ENCODE results near the gene ONECUT2.

The ONECUT2 gene

GRCh38 chr18:57533006-57533867 is 98.1 kb downstream of the ONECUT2 start:
- no peak for DNase-seq

DNA sequence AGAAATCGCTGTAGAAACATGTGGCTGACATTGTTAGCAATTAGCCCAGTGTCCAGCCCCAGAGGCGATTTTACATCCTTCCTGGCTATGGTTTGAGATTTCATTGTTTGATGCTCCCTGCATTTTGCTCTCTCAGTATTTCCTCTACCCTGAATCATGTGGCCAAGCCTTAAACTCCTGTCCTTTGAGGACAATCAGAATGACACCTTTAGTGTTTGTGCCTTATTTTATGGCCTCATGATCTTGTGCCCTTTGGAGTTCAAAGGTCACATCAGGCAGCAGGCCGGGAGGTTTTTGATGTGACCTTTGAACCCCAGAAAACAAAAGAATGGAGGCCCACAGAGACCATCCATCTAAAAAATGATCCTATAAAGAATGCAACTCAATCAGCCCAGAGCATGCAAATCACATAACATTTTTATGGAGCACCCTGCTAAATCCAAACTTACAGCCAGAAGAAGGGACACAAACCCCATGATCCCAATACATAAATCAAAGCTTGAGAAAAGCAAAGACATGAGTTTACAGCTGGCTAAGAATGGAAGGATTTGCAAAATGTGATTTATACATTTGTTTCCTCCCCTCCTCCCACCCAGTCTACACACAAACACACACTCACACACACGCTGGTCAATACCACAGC is 98.8 kb downstream of the ONECUT2 start:
- no peak for DNase-seq

- no peak for DNase-seq
Observed at GRCh38 chr18:57534511-57534909, 99.3 kb downstream of the ONECUT2 start.

DNA sequence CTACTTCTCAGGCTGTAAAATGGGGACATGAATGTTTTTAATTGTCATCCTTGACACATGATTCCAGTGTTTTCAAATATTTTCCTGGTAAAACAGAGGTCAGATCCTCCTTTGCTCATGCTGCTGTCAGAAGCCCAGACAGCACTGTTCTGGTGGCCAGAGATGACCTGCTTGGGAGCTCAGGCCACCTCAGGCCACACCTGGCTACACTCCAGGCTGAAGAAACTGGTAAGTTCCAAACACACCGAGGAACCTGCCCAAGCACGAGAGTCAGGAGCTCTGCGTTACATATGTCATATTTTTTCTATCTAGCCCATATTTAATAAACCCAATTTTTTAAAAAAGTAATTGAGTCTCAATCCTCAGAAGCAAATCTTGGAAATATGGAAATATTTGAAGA is 103.4 kb downstream of the ONECUT2 start:
- no peak for DNase-seq

DNA sequence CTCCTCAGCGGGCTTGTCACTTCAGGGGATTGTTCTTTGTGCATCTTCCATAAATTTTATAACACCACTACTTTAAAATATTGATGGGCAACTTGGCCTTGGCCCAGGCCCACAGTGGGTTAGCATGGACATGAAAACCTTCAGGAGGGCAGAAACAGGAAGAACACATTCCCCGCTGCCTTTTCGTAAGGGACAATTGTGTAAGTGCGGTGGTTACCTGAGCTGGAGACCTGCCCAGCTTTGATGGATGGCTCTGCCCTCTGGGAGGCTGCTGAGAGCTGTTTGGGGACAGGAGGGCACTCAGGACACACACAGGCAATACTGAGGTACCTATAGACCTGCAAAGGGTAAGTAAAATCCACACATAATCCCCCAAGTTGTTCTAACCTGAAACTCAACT is 104.5 kb downstream of the ONECUT2 start:
- DNase-seq = no peak

Data from stimulated activated CD4-positive, alpha-beta T cell treated with anti-CD3 and anti-CD28 coated beads, Interleukin-12 subunit alpha, Interleukin-12 subunit beta, amount 100 ng/mL, for 4 hours (primary cell).